Activated CD8-positive, alpha-beta memory T cell treated with anti-CD3 and anti-CD28 coated beads for 4 hours (primary cell): ENCODE results near the gene MPND.

Experiments used
- DNase-seq, 2 donors: peaks; one replicate each; pipeline ENCODE4 v3.0.0-alpha.2; 2020; ENCODE audit warnings: low read depth in 2 of 2

Gene MPND

GRCh38 chr19:4319067-4319718 is 24.2 kb upstream of the MPND start:
- no peak for DNase-seq

- no peak for DNase-seq
These were observed 22.9 kb upstream of the MPND start for GRCh38 chr19:4320419-4320818.

DNA sequence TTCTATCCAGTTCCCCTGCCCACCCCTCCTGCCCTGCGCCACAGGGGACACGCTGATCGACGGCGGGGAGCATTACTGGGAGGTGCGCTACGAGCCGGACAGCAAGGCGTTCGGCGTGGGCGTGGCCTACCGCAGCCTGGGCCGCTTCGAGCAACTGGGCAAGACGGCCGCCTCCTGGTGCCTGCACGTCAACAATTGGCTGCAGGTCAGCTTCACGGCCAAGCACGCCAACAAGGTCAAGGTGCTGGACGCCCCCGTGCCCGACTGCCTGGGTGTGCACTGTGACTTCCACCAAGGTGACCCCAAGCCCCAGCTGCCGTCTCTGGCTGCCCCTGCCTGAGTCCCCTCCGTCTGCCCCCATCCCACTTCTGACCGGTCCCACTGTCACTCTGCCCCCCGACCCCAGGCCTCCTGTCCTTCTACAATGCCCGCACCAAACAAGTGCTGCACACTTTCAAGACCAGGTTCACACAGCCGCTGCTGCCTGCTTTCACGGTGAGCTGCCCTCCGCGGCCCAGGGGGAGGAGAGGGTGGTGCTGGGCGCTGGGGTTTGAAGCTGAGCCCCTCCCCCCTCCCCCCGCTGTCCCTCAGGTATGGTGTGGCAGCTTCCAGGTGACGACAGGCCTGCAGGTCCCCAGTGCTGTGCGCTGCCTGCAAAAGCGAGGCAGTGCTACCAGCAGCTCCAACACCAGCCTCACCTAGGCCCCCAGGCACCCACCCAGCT is 20.3 kb upstream of the MPND start:
- no peak for DNase-seq

GRCh38 chr19:4323692-4324091 is 19.7 kb upstream of the MPND start:
- no peak for DNase-seq

DNA sequence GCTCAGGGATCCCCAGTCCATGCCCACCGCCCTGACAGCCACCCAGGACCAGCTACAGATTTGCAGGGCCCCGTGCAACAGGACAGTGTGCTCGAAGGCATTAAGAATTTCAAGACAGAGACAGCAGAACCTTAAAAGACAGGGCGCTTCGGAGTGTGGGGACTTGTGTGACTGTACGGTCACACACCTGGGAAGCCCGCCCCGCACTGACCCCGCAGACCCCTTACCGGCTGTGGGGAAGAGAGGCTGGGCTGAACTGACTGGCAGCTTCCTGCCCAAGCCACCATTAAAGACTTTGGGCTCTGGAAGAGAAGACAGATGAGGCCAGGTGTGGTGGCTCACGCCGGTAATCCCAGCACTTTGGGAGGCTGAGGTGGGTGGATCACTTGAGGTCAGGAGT is 19.1 kb upstream of the MPND start:
- no peak for DNase-seq

- no peak for DNase-seq
These were observed 17.0 kb upstream of the MPND start for GRCh38 chr19:4326215-4326836.

DNA sequence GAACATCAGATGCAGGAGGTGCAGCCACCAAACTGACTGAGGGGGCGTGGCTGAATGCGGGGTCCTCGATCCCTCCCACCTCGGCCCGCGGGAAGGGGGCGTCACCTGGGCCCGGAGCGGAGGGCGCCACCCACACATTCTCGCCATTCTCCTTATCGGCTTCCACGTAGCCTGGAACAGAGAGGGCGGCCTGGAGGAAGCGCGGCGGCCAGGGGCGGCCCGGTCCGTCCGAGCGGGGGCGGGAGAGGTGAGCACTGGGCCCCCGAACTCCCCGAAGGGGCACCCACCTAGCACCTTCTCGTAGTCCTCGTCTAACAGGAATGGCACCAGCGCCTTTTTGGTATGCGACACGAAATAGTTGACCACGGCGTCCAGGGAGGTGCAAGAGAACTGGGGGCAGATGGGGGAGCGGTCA is 16.5 kb upstream of the MPND start:
- DNase-seq = no peak

GRCh38 chr19:4327252-4327876 is 16.0 kb upstream of the MPND start:
- DNase-seq = peak in 1 of 2 donors; percentile 53

DNA sequence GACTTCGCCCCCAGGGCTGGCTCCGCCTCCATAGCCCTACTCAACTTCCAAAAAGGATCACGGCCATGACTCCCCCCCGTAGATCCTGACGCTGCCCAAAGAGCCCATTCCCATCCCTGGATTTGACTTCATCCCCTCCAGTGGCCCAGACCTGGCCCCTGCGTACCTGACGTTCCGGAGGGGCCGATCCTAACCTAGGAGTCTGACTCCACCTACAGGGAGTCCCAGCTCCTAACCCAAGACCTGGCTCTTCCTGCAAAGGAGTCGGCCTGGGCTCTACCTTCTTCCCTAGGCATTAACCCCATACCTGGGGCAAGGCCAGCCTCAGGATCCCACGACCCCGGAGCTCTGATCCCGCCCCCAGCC is 15.5 kb upstream of the MPND start:
- DNase-seq = no peak

DNA sequence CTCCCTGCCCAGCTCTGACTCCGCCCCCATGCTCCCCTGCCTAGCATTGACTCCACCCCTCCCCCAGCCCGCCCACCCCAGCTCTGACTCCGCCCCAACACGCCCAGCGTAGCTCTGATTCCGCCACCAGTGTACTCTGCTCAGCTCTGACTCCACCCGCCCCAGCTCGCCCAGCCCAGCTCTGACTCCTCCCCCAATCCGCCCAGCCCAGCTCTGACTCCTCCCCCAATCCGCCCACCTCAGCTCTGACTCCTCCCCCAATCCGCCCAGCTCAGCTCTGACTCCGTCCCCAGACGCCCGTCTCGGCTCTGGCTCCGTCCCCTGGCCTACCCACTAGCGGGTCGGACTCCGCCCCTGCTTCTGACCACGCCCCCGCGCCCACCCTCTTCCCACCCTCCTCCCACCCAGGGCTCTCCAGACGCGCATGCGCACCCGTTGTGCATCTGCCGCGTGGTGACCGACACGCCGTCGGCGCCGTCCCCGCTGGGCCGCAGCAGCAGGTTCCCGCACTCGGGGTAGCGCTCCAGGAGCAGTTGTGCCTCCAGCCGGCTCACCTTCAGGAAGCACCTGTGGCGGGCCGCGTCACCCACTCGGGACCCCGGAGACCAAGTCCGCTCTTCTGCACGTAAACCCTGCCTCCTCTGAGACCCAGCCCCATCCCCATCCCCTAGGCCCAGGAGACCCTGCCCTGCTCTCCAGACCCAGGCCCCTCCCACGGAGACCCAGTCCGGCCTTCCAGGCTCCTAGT is 14.9 kb upstream of the MPND start:
- DNase-seq = peak; percentile 90 to 99

GRCh38 chr19:4328991-4329681 is 14.2 kb upstream of the MPND start:
- DNase-seq = peak in 1 of 2 donors; percentile 35

DNA sequence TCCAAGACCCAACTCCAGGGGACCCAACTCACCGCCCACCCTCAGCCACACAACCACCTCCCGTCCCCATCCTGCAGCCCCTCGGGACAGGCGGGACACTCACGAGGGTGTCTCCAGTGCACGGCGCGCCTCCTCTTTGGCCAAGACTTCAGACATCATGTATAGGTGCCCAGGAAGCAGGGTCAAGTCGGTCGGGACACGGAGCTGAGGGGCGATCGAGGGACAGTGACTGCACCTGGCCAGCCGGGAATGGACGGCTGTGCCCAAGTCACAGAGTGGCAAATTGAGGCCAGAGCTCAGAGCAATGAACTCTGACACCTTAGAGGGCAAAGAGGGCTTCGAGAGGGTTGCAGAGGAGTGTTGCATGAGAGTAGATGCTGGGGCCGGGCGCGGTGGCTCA is 13.5 kb upstream of the MPND start:
- DNase-seq = no peak

DNA sequence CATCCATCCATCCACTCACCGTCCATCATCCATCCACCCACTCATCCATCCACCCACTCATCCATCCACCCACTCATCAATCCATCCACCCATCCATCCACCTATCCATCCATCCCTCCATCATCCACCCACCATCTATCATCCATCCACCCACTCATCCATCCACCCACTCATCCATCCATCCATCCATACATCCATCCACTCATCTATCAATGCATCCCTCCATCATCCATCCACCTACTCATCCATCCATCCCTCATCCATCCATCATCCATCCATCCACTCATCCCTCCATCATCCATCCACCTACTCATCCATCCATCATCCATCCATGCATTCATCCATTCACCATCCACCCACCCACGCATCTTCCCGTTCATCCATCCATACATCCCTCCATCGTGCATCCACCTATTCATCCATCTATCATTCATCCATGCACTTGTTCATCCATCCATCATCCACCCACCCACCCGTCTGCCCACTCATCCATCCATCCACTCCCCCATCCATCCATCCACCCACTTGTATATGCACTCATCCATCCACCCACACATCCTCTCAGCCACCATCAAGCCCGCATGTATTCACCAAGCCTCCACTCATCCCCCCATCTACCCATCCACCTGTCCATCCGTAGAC is 8.3 kb upstream of the MPND start:
- no peak for DNase-seq

DNA sequence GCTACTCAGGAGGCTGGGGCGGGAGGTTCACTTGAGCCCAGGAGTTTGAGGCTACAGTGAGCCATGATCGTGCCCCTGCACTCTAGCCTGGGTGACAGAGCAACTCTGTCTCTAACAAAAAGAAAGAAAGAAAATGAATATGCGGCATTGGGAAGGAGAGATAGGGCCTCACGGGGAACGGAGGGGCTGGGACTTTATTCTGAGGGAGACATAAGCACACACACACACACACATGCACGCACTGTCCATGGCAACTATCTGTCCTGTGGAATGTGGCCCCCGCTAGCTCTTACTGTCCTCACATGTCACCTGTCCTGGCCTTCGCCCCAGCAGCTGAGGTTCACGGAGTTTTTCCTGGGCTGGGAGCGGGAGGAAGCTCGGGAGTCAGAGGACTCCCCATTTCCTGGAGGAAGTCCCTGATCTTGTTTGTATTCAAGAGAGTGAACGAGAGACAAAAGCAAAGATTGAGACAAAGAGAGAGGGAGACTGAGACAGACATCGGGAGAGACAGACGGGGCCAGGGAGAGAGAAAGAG is 5.4 kb upstream of the MPND start:
- DNase-seq = no peak

DNA sequence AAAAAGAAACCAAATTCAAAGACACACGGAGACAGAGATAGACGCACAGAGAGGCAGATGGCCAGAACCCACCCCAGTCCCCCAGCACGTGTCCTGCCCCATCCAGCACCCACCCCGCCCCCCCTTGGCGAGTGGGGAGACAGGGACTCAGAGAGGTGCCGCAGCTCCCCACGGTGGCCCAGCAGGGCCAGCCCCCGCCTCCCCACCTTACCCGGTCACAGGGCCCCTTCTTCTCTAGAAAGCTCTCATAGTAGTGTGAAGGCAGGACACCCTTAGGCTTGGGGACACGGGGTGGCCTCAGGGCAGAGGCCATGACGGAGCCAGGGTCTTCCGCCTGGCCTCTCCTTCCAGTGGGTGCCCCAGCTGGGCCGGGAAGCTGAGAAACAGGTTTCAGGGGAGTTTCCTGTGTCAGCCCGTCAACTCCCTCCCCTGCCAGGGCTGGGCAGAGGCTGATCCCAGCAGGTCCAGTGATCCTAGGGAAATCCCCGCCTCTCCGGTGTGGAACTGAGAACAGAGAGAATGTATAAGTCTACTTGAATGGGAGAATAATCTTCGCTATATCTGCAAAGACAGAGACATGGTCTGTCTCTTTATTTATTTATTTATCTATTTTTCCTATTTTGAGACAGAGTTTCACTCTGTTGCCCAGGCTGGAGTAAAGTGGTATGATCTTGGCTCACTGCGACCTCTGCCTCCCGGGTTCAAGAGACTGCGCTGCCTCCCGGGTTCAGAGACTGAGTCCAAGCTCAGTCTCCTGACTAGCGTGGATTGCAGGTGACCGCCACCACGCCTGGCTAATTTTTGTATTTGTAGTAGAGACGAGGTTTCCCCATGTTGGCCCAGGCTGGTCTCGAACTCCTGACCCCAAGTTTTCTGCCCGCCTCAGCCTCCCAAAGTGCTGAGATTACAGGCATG is 4.7 kb upstream of the MPND start, which contains the start of gene STAP2:
Gene STAP2 (minus strand): TSS at position 387 of the 915 bp plus-strand sequence. CDS start 74 bp downstream, at position 313.
- no peak for DNase-seq

GRCh38 chr19:4342314-4342614 is 1.1 kb upstream of the MPND start:
- DNase-seq = no peak

- DNase-seq = peak; percentile 74 to 85
These were observed 570 bp upstream of the MPND start for GRCh38 chr19:4342615-4343369.

GRCh38 chr19:4345342-4346019 is 2.1 kb downstream of the MPND start:
- no peak for DNase-seq
